HepG2 (cell line): ENCODE data around the gene CTNNBL1. TPM values are rescaled to one million over a fixed set of nuclear protein-coding genes. Genes with fewer than 3 reads are reported as not detected.

Experiments used
- ARNTL ChIP-seq: sonication (generic); formaldehyde crosslinking; IDR thresholded peaks from 2 replicates; pipeline ENCODE4 v1.4.0; 2020; ENCODE audit warnings: mild to moderate bottlenecking, missing genetic modification reagents
- CBX5 ChIP-seq: sonication (generic); formaldehyde crosslinking; IDR thresholded peaks from 2 replicates; pipeline ENCODE4 v1.4.0; 2020; ENCODE audit warnings: missing genetic modification reagents, borderline replicate concordance
- CEBPB ChIP-seq: IDR thresholded peaks from 2 replicates; pipeline ENCODE4 v1.6.1; 2011; ENCODE audit warnings: low read depth, low read length, improper control_type of control experiment, borderline replicate concordance
- FOXK1 ChIP-seq: sonication (generic); formaldehyde crosslinking; IDR thresholded peaks from 2 replicates; pipeline ENCODE4 v1.4.0; 2020; ENCODE audit warnings: low read depth, missing genetic modification reagents, borderline replicate concordance
- HDAC2 ChIP-seq: sonication (generic); formaldehyde crosslinking; IDR thresholded peaks from 2 replicates; pipeline ENCODE4 v1.4.0; 2020; ENCODE audit warnings: missing genetic modification reagents
- MTA1 ChIP-seq: sonication (generic); formaldehyde crosslinking; IDR thresholded peaks from 2 replicates; pipeline ENCODE4 v1.4.0; 2020; ENCODE audit warnings: missing genetic modification reagents, mild to moderate bottlenecking, borderline replicate concordance
- MTA3 ChIP-seq: sonication (generic); formaldehyde crosslinking; IDR thresholded peaks from 2 replicates; pipeline ENCODE4 v1.4.0; 2020; ENCODE audit warnings: missing genetic modification reagents
- SOX5 ChIP-seq: IDR thresholded peaks from 2 replicates; pipeline ENCODE4 v1.6.1; 2016; ENCODE audit warnings: borderline replicate concordance
- SOX6 ChIP-seq, 2 experiments: fragments of 450-650 bp in 1 of 2; sonication (generic) in 1 of 2; formaldehyde crosslinking in 1 of 2; IDR thresholded peaks; 2 replicates each; pipeline versions ENCODE4 v1.4.0 to v1.6.1; 2017 to 2020; ENCODE audit warnings: antibody characterized with exemption in 1 of 2, mild to moderate bottlenecking in 1 of 2, missing genetic modification reagents in 1 of 2
- XRCC5 ChIP-seq: fragments of 200-400 bp; formaldehyde crosslinking; optimal IDR thresholded peaks from 2 replicates; pipeline ENCODE3; 2017; ENCODE audit warnings: mild to moderate bottlenecking, low read length
- ZNF224 ChIP-seq: sonication (generic); formaldehyde crosslinking; IDR thresholded peaks from 2 replicates; pipeline ENCODE4 v1.5.0; 2020; ENCODE audit warnings: mild to moderate bottlenecking, missing genetic modification reagents
- ZNF350 ChIP-seq: sonication (generic); formaldehyde crosslinking; IDR thresholded peaks from 2 replicates; pipeline ENCODE4 v1.4.0; 2020; ENCODE audit warnings: mild to moderate bottlenecking, low read depth, missing genetic modification reagents, borderline replicate concordance
- ZNF496 ChIP-seq: sonication (generic); formaldehyde crosslinking; IDR thresholded peaks from 2 replicates; pipeline ENCODE4 v1.8.1; 2023; ENCODE audit warnings: mild to moderate bottlenecking, moderate library complexity, missing genetic modification reagents; ENCODE audit not compliant: insufficient replicate concordance
- ZNF543 ChIP-seq: sonication (generic); formaldehyde crosslinking; IDR thresholded peaks from 2 replicates; pipeline ENCODE4 v1.4.0; 2020; ENCODE audit warnings: mild to moderate bottlenecking, missing genetic modification reagents
- polyA plus RNA-seq, 8 experiments: library from polyadenylated mRNA; depleted of rRNA in 3 of 8; stranded (reverse) in 7 of 8; unstranded in 1 of 8; fragments of >200 nt; fragmentation: Illumina TruSeq in 4 of 8; extraction: Trizol in 4 of 8; gene quantifications; 2 replicates each; pipeline versions ENCODE4 v1.2.1 to v1.2.3, GENCODE V29; 2011 to 2016; ENCODE audit warnings: low read depth in 4 of 8, missing spikeins in 1 of 8, mixed read lengths in 1 of 8; ENCODE audit not compliant: insufficient read depth in 1 of 8
- total RNA-seq, 5 experiments: library from RNA; depleted of rRNA; stranded (reverse); fragments of >200 nt; fragmentation: Illumina TruSeq; extraction: Trizol; gene quantifications; 2 replicates each; pipeline ENCODE4 v1.2.3, GENCODE V29; 2016; ENCODE audit warnings: low read depth in 1 of 5
- TF ChIP-seq, protein P1 (sequence below), 2 experiments: sonication (generic) in 1 of 2; formaldehyde crosslinking in 1 of 2; IDR thresholded peaks; 2 replicates each; pipeline versions ENCODE4 v1.5.1 to v1.6.1; 2011 to 2020; ENCODE audit warnings: borderline replicate concordance in 1 of 2, low read depth in 1 of 2, low read length in 1 of 2, mild to moderate bottlenecking in 1 of 2, missing genetic modification reagents in 1 of 2, moderate library complexity in 1 of 2
- TF ChIP-seq, protein P2 (sequence below): sonication (generic); formaldehyde crosslinking; IDR thresholded peaks from 2 replicates; pipeline ENCODE4 v1.8.0; 2022; ENCODE audit warnings: missing genetic modification reagents, mild to moderate bottlenecking, moderate library complexity, borderline replicate concordance
- TF ChIP-seq, protein P3 (sequence below): IDR thresholded peaks from 2 replicates; pipeline ENCODE4 v1.6.1; 2018; ENCODE audit warnings: missing genetic modification reagents
- TF ChIP-seq, protein P4 (sequence below): IDR thresholded peaks from 2 replicates; pipeline ENCODE4 v1.6.1; 2016

Gene CTNNBL1
- total and polyA plus RNA-seq, 2 of the 13 experiments (the other 11 are each of a cell fraction or from before 2014, with no cell fraction given): 49.3 to 94.6 TPM

DNA sequence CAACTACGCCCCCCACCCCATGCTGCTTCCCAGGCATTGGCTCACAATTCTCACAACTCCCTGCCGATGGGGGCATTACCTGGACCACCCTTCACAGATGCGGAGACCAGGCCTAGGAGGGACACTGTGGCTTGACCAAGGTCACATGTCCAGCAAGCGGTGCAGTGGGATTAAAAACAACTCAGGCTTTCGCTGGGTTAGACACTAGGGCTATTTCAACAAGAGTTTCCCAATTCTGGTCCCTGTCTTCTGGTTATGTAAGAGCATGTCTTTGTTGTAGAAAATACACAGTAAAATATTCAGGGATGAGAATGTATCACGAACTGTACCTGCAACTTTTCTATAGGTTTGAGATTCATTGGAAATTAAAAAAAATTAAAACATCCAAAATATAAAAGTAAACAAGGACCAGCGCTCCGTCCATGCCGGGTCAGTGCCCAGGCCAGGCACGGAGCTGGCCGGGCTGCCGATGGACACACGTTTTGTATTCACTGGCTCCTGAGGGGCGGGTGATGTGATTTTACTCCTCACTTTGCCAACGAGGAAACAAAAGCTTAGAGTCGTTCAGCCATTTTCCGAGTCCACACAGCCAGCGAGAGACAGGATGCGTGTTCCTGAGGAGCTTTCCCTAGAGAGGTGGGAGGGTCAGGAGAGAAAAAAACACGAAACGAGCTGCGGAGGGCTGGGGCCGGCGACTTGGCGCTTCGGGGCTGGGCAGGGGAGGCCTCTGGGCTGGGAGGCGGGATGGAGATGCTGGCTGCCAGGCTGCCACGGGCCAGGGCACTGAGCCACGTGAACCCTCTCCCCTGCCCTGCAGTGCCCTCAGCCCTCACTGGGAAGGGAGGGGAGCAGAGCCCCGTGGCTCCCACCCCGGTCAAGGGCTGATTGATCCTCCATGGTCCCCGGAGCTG lies 192.0 kb downstream of the CTNNBL1 start (continued):
- TF ChIP-seq, protein P1, sequence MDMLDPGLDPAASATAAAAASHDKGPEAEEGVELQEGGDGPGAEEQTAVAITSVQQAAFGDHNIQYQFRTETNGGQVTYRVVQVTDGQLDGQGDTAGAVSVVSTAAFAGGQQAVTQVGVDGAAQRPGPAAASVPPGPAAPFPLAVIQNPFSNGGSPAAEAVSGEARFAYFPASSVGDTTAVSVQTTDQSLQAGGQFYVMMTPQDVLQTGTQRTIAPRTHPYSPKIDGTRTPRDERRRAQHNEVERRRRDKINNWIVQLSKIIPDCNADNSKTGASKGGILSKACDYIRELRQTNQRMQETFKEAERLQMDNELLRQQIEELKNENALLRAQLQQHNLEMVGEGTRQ (IDR thresholded peaks at IDR 0.05; ENCODE audit: low read depth, low read length): peak; percentile 39
- TF ChIP-seq, protein P1 (CRISPR knock-in tag; IDR thresholded peaks at IDR 0.05; ENCODE audit: borderline replicate concordance): peak; percentile 63; the same call in 1 of the 2 replicates
- TF ChIP-seq ZNF496 (no peak), MTA1 (CRISPR knock-in tag) (peak; percentile 27; the same call in 1 of the 2 replicates), SOX5 (CRISPR knock-in tag) (peak; percentile 47; the same call in 1 of the 2 replicates), HDAC2 (CRISPR knock-in tag) (0 out of 2 replicates have a peak, but pooled peaks have one; percentile 12), MTA3 (CRISPR knock-in tag) (no peak), FOXK1 (CRISPR knock-in tag) (peak; percentile 39; the same call in 1 of the 2 replicates), ZNF350 (CRISPR knock-in tag) (peak; percentile 29; the same call in 1 of the 2 replicates), ZNF543 (CRISPR knock-in tag) (0 out of 2 replicates have a peak, but pooled peaks have one; percentile 40), ARNTL (0 out of 2 replicates have a peak, but pooled peaks have one; percentile 30), CEBPB (peak; percentile 72; the same call in 1 of the 2 replicates), SOX6 (IDR thresholded peaks at IDR 0.05) (no peak), SOX6 (CRISPR knock-in tag; IDR thresholded peaks at IDR 0.05) (peak; percentile 70), ZNF224 (CRISPR knock-in tag) (0 out of 2 replicates have a peak, but pooled peaks have one; percentile 31), XRCC5 (no peak), CBX5 (CRISPR knock-in tag) (0 out of 2 replicates have a peak, but pooled peaks have one; percentile 43)
- TF ChIP-seq, protein P2, sequence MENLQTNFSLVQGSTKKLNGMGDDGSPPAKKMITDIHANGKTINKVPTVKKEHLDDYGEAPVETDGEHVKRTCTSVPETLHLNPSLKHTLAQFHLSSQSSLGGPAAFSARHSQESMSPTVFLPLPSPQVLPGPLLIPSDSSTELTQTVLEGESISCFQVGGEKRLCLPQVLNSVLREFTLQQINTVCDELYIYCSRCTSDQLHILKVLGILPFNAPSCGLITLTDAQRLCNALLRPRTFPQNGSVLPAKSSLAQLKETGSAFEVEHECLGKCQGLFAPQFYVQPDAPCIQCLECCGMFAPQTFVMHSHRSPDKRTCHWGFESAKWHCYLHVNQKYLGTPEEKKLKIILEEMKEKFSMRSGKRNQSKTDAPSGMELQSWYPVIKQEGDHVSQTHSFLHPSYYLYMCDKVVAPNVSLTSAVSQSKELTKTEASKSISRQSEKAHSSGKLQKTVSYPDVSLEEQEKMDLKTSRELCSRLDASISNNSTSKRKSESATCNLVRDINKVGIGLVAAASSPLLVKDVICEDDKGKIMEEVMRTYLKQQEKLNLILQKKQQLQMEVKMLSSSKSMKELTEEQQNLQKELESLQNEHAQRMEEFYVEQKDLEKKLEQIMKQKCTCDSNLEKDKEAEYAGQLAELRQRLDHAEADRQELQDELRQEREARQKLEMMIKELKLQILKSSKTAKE (CRISPR knock-in tag): no peak
- TF ChIP-seq, protein P3, sequence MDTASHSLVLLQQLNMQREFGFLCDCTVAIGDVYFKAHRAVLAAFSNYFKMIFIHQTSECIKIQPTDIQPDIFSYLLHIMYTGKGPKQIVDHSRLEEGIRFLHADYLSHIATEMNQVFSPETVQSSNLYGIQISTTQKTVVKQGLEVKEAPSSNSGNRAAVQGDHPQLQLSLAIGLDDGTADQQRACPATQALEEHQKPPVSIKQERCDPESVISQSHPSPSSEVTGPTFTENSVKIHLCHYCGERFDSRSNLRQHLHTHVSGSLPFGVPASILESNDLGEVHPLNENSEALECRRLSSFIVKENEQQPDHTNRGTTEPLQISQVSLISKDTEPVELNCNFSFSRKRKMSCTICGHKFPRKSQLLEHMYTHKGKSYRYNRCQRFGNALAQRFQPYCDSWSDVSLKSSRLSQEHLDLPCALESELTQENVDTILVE (CRISPR knock-in tag): peak; percentile 37; the same call in 1 of the 2 replicates
- TF ChIP-seq, protein P4, sequence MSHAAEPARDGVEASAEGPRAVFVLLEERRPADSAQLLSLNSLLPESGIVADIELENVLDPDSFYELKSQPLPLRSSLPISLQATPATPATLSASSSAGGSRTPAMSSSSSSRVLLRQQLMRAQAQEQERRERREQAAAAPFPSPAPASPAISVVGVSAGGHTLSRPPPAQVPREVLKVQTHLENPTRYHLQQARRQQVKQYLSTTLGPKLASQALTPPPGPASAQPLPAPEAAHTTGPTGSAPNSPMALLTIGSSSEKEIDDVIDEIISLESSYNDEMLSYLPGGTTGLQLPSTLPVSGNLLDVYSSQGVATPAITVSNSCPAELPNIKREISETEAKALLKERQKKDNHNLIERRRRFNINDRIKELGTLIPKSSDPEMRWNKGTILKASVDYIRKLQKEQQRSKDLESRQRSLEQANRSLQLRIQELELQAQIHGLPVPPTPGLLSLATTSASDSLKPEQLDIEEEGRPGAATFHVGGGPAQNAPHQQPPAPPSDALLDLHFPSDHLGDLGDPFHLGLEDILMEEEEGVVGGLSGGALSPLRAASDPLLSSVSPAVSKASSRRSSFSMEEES: peak; percentile 54; the same call in 1 of the 2 replicates
